ENCODE data around the gene DHRS9.
"Not testable (repeated sequence)": the region's sequence is repeated elsewhere in the genome, so short reads cannot be mapped to it uniquely, and the experiment has no call there.

Gene DHRS9

GRCh38 chr2:169095621-169096105 is 26.3 kb downstream of the DHRS9 start:
- DNase-seq (ENCODE audit: low read depth in 2 of 2), result no peak

- DNase-seq (ENCODE audit: low read depth in 2 of 2), result no peak
Observed at GRCh38 chr2:169104848-169105247, 35.5 kb downstream of the DHRS9 start.

- DNase-seq (ENCODE audit: low read depth in 2 of 2), result no peak
Observed at GRCh38 chr2:169105476-169105875, 36.1 kb downstream of the DHRS9 start.

DNA sequence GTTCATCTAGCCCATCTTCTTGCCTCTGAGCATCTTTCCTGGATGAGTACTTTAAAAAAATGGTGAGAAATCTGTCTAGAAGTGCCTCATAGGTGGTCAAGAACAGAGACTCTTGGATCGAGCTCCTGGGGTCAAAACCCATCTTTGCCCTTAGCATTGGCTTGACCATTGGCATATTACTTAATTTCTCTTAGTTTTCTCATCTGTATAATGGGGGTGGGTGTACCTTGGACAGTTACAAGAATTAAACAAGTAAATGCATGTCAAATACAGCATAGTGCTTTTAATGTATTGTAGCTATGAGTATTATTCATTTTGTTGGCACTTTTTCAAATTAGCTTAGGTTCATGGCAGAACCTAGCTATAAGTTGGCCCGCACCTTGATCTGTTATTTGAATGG is 36.8 kb downstream of the DHRS9 start:
- DNase-seq (ENCODE audit: low read depth in 2 of 2), result no peak

DNA sequence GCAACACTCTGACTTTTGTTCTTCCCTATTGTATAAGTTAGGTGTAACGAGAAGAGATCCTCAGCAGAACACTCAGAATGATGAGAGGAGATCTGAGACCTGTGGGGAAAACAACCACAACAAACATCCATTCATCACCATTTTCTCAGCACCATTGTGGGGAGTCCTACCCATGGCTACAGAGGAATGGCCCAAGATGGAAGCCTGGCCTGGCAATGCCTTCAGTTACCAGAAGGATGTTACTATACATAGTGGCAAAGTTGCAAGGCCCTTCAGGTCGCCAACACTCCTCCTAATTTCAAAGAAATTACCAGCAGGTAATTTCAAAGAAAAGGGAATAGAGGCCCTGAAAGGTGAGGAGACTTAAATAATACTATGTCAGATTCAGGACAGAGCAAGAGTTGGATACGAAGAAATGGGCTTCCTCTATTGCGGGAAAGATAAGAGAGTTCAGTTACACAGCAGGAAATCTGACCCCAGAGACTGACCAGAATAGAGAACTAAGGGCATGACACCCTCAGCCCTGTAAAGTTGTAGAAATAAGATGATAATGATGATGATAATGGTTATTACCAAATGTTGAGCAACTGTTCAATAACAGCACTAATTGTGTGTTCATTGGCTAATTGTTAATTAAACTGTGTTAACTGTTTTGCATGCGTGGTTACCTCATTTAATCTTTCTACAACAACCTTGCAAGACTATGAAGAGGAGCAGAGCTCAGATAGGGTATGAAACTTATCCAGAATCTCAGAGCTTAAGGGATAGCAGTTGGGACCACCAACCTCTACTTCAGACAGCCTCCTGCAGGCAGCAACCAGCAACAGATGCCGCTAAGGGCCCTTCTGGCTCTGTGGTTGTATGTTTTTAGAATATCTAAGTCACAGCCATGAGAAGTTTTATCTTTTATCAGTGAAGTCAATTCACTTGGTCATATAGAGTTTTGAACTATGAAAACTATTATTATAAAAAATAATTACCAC is 37.5 kb downstream of the DHRS9 start:
- DNase-seq (ENCODE audit: low read depth in 2 of 2), result no peak

- DNase-seq (ENCODE audit: low read depth in 2 of 2), result no peak
Observed at GRCh38 chr2:169107645-169108044, 38.3 kb downstream of the DHRS9 start.

DNA sequence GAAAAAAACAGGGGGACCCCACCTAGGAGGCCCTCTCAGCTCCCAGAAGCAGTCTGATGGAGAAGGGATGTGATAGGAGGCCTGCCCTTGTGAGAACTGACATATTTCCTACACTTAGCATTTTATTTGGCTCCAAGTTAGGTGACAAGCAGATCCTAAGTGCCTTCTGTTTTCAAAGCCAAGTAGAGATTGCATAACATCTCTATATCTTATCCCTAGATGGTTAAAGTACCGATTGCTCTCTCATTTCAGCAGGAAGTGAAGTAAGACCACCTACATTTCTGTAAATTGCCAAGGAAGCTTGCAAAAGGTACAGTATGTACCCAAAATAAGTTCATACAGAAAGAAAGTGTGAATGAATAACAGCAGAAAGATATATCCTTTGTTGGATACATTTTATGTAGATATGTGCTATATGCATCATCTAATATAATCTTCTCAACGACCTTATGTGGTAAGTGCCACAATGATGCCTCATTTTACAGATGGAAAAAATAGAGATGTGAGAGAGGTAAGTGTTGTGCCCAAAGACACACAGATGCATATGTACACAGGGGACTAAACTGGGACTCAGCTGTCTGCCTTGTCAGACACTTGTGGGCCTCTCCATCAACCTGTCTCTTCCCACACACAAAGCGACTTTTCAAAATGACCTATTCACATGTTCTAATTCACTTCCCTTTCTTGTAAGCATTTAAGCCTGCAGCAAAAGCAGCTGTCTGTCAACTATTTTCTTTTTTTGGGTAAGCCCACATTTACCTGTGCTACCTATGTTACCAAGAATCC is 38.9 kb downstream of the DHRS9 start:
- DNase-seq (ENCODE audit: low read depth in 2 of 2), result no peak

DNA sequence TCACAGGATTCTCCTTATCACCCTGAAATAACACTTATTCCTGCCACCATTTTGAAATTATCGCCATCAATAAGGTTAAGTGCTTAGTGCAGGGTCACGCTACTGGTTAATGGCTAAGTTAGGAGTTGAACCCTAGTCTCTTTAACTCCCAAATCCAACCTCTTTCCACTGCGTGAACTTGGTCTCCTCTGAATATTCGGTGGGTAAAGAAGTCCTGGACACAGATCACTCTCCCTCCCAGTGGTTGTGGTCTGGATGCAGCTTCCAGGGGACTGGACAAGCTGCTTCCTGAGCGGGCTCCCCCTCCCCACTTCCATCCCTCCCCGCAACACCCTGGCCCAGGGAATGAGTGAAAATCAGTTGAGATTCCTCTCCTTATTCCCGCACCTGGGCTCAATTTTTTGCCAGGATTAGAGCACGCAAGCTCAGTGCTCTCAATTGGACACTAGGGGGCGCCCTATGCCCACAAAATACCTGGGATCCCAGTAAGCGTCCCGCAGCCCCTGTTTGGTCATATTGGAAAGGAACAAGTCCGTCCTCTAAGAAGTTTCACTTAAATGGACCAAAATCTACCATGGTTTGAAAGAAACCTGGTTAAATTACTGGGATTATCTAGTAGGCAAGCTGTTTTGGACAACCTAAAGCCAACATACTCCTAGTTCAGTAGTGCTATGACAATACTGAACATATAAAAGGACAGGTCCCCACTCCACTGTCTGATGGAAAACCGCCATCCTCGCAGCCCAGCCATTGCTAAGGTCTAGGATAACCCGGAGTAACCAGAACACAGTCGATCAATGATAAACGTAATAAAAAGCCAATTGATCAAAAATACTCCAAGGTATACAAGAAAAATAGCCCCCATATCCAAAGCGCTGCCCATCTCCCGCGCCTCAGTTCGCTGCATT is 40.4 kb downstream of the DHRS9 start:
- peak; percentile 44 to 57 for DNase-seq (ENCODE audit: low read depth in 2 of 2)

DNA sequence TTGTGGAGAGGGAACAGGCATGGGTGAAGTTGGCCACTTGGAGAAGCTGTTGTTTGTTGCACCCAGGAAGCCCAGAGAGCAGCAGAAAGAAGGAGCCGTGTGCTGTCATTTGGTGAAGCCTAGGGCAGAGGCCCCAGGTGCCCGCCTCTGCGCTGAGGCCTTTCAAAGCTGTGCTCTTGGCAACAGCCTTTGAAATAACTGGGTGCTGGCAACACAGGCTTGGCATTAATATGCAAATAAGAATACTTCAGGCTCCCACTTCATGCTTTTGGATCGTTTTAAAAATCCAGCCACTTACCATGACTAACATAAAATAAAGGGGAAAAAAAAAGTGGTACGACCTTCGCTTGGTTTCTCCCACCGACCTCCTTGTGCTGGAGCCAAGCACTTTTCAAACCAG is 41.1 kb downstream of the DHRS9 start:
- no peak for DNase-seq (ENCODE audit: low read depth in 2 of 2)

- DNase-seq (ENCODE audit: low read depth in 2 of 2), result no peak
Observed at GRCh38 chr2:169110916-169111315, 41.6 kb downstream of the DHRS9 start.

- no peak for DNase-seq (ENCODE audit: low read depth in 2 of 2)
Observed at GRCh38 chr2:169112841-169113240, 43.5 kb downstream of the DHRS9 start.

GRCh38 chr2:169114056-169114455 is 44.7 kb downstream of the DHRS9 start:
- no peak for DNase-seq (ENCODE audit: low read depth in 2 of 2)

GRCh38 chr2:169116327-169116726 is 47.0 kb downstream of the DHRS9 start:
- no peak for DNase-seq (ENCODE audit: low read depth in 2 of 2)

- no peak for DNase-seq (ENCODE audit: low read depth in 2 of 2)
Observed at GRCh38 chr2:169116993-169117392, 47.6 kb downstream of the DHRS9 start.

DNA sequence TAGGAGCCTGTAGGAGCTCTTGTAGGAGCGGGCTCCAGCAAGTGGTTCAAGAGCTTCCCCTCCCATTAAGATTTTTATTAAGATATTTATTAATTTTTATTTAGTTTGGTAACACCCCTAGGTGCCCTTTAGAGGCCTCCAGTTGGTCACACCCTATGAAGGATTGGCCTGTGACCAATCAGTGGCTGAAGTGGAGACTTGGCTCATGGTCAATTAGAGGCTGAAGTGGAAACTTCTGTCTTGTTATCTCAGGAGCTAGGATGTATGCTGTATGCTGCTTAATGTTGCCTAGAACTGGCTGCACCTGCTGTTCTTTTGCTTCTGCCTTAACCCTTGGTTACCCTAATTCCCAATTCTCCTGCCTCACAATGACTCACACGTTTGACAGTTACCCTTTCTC is 48.7 kb downstream of the DHRS9 start:
- no peak for DNase-seq (ENCODE audit: low read depth in 2 of 2)

DNA sequence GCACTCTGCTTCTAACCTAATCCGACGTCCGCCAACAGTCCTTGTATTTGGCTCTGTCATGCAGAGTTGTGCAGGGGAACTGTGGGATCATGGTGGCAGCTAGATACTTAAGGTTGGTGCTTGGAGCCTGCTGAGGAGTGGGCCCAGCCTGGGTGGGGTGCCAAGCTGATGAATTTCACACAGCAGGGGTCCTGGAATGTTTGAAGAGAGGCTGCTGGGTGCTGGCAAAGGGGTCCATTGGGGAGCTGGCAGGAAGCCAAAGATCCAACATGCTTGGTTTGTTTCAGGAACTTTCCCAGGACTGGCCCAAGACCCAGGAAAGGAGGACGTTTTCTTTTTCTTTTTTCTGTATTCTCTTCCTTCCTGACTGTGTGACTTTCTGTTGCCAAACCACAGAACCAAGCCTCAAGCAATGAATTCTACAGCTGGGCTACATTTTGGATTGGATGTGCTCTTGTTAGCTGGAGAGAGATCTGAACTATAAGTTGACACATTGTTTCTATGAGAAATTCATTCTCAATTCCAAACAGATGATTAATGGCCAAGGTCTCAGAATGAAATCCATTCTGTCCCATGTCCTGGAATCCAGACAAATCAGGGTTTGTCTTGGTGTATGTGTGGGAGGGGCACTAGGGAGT is 49.9 kb downstream of the DHRS9 start:
- DNase-seq (ENCODE audit: low read depth in 2 of 2), result no peak

DNA sequence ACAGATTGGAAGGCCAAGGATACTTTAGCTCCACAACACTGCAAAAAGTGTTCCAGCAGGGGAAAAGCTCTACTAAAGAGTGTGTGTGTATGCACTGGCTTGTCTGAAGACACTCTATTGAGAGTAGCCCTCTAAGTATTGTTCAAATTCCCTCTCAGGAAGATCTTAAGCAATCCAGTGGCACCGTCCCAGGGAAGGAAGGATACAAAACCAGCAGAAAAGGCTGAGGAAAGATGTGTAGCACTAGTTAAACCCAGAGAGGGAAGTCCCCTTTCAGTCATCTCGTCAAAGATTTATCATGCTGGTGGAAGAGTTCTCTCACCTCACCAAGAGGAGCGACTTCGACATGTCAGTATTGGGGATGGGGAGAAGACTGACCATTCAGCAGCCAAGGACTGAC is 50.5 kb downstream of the DHRS9 start:
- no peak for DNase-seq (ENCODE audit: low read depth in 2 of 2)

DNA sequence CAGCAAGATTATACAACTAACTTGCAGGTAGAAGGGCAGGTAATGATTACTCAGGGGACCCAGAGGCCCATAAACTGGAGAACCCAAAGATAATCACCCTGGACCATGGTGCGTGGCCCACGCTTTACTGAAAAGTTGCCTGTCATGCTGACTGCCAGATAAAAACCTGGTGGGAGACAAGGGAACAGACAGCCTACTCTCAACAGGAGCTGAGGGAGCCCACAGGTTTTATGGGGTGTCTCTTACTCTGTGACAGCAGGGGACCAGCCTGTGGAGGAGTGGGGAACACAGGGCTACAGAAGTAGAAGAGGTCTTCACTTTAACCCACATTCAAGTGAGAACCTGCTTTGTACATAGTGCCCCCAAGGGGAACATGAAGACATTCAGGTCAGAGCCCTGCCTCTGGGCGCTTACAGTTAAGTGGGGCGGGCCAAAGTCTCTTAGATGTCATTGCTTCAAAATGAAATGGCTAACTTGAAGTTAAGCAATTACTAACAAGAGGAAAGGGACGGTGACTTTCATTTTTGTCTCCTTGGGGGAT is 60.4 kb downstream of the DHRS9 start:
- DNase-seq (ENCODE audit: low read depth in 2 of 2), result no peak

DNA sequence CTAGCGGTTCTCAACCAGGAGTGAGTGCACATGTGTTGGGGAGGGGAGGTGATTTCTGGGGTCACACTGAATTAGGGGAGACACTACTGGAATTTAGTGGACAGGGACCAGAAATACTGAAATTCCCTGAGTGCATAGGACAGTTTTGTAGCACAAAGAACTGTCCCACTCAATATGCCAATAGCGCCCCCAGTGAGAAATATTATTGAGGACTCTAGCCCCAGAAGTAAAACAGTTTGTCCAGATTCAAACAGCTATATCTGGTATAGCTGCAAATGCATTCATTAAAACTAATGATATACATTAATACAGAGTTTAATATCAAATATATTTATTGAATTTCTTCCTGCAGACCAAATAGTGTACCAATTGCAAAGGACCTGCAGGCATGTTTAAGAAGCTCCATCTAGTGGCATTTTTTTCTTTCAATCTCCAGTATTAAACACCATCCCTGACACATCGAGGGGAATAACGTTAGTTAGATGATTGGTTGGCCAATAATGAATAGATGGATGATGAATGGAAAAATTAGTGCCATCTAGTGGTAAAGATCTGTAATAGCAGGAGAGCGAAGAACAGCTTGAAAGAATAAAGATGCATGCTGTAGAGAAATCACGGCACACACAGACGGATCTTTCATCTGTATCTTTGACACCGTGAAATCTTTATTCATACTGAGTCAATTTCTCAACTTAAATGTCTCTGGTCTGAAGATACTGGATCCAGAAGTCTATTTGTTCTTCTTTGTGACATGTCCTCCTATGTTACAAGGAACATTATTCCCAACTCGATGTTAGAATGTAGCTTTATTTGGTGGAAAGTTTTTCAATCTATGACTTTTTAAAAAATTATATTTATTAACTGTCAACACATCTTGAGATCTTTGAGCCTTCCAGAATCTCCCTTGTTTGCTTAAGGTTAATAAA is 62.5 kb downstream of the DHRS9 start:
- DNase-seq (ENCODE audit: low read depth in 2 of 2), result no peak

DNA sequence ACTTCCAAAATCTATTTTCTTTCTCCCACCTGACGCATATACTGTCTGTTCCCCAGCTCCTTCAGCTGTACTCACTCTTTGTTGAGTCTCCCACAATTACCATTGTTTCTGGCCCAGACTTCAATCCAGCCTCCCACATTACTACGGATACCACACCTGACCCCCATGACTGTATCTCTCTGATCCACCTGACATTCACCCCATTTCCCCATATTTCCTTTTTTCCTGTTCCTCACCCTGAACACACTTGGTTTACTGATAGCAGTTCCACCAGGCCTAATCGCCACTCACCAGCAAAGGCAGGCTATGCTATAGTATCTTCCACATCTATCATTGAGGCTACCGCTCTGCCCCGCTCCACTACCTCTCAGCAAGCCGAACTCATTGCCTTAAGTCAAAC is 64.9 kb downstream of the DHRS9 start:
- not testable (repeated sequence) for DNase-seq (ENCODE audit: low read depth in 2 of 2)
